BJ (cell line): ENCODE results near the gene CYP2W1. TPM values are rescaled to one million over a fixed set of nuclear protein-coding genes. Genes with fewer than 3 reads are reported as not detected.

ENCODE experiments used
- CTCF ChIA-PET: fragments of 350-600 bp; formaldehyde crosslinking; extraction: SDS; loops from one replicate; lab custom pipeline; 2021; ENCODE audit warnings: antibody characterized with exemption, inconsistent platforms; lab: Yijun Ruan, JAX
- POLR2A ChIA-PET: fragments of 300-600 bp; sonication (Branson Sonifier 250); formaldehyde crosslinking; extraction: SDS; loops from one replicate; lab custom pipeline; 2021; ENCODE audit warnings: antibody characterized with exemption; lab: Charles Lee
- DNase-seq: peaks from one replicate; pipeline ENCODE4 v3.0.0-alpha.2; 2011; ENCODE audit warnings: low read depth
- H3K27me3 ChIP-seq: 2 replicates; pipeline ENCODE4 v1.6.0; 2011; ENCODE audit warnings: low read length; ENCODE audit not compliant: control insufficient read depth, insufficient read depth
- H3K36me3 ChIP-seq: 2 replicates; pipeline ENCODE4 v1.5.1; 2011; ENCODE audit warnings: low read length; ENCODE audit not compliant: control insufficient read depth, insufficient read depth
- H3K4me3 ChIP-seq: 2 replicates; pipeline ENCODE4 v1.5.1; 2011; ENCODE audit warnings: low read depth, mild to moderate bottlenecking, control low read depth, low read length
- CTCF ChIP-seq: IDR thresholded peaks from 2 replicates; pipeline ENCODE4 v1.5.1; 2011; ENCODE audit warnings: low read depth, mild to moderate bottlenecking, control low read depth, inconsistent platforms, low read length, moderate library complexity; ENCODE audit not compliant: insufficient read depth
- polyA plus RNA-seq: library from polyadenylated mRNA; depleted of rRNA; stranded (reverse); fragments of >200 nt; gene quantifications from 2 replicates; pipeline ENCODE4 v1.2.3, GENCODE V29; 2011

CYP2W1 gene
- polyA plus RNA-seq, 1 experiment = not detected

GRCh38 chr7:1021366-1021765, 38.4 kb downstream of the CYP2W1 start:
- no peak overlapping the region for H3K4me3 ChIP-seq
- H3K36me3 ChIP-seq = peaks cover 12% of the 10 kb centered on the region
- CTCF ChIA-PET = interaction anchor here (1.5 to 5.0 kb wide), 2 partner anchors 29 to 44 kb away, joined by 6 to 20 read pairs; no protein-coding TSS in a partner anchor
- DNase-seq = no peak
- POLR2A ChIA-PET = no interaction called here
- H3K27me3 ChIP-seq = no peaks in the 10 kb centered on the region
- no peak for TF ChIP-seq CTCF

- H3K27me3 ChIP-seq = no peaks in the 10 kb centered on the region
- H3K4me3 ChIP-seq = no peak overlapping the region
- CTCF ChIA-PET = interaction anchor here (1.5 to 5.0 kb wide), 2 partner anchors 29 to 44 kb away, joined by 6 to 20 read pairs; no protein-coding TSS in a partner anchor
- TF ChIP-seq CTCF = no peak
- DNase-seq = no peak
- POLR2A ChIA-PET = no interaction called here
- peaks cover 12% of the 10 kb centered on the region for H3K36me3 ChIP-seq
These were observed 39.0 kb downstream of the CYP2W1 start for GRCh38 chr7:1021931-1022330.

GRCh38 chr7:1022356-1022755, 39.4 kb downstream of the CYP2W1 start:
- no peak for DNase-seq
- Histone ChIP-seq H3K36me3 (peaks cover 12% of the 10 kb centered on the region), H3K4me3 (no peak overlapping the region), H3K27me3 (no peaks in the 10 kb centered on the region)
- CTCF ChIA-PET = interaction anchor here (1.4 to 1.5 kb wide), 2 partner anchors 36 to 43 kb away, joined by 3 to 6 read pairs; no protein-coding TSS in a partner anchor
- TF ChIP-seq CTCF = no peak
- POLR2A ChIA-PET = no interaction called here

- TF ChIP-seq CTCF = no peak
- H3K4me3 ChIP-seq = no peak overlapping the region
- DNase-seq = no peak
- H3K36me3 ChIP-seq = peaks cover 12% of the 10 kb centered on the region
- H3K27me3 ChIP-seq = no peaks in the 10 kb centered on the region
- CTCF ChIA-PET = interaction anchor here (1.4 to 1.5 kb wide), 2 partner anchors 35 to 43 kb away, joined by 3 to 6 read pairs; no protein-coding TSS in a partner anchor
- POLR2A ChIA-PET = no interaction called here
These were observed 40.0 kb downstream of the CYP2W1 start for GRCh38 chr7:1022801-1023465.

- no peak for TF ChIP-seq CTCF
- no peaks in the 10 kb centered on the region for H3K27me3 ChIP-seq
- H3K36me3 ChIP-seq = peaks cover 11% of the 10 kb centered on the region
- H3K4me3 ChIP-seq = no peak overlapping the region
- DNase-seq = no peak
- ChIA-PET POLR2A (no interaction called here), CTCF (interaction anchor here (1.2 kb wide), 1 partner anchor 20 kb away, joined by 4 read pairs; the partner anchor contains the start of gene GPR146)
These were observed 41.4 kb downstream of the CYP2W1 start for GRCh38 chr7:1024331-1024841.
